CD4-positive, alpha-beta T cell (primary cell): Measurements from ENCODE around the gene LSAMP. TPM values are rescaled to one million over a fixed set of nuclear protein-coding genes. Genes with fewer than 3 reads are reported as not detected.

ENCODE experiments used
- ATAC-seq: fragments of 200-7000 bp; cut with Tn5 transposase; one replicate; pipeline ENCODE4 v1.10.0; 2022; ENCODE audit warnings: mild to moderate bottlenecking; ENCODE audit not compliant: poor library complexity
- CTCF ChIA-PET: fragments of 350-600 bp; sonication (Branson Sonifier 250); formaldehyde crosslinking; loops from one replicate; lab custom pipeline; 2021; ENCODE audit warnings: antibody characterized with exemption, inconsistent platforms; lab: Charles Lee
- POLR2A ChIA-PET: fragments of 350-600 bp; sonication (Branson Sonifier 250); formaldehyde crosslinking; loops from one replicate; lab custom pipeline; 2021; ENCODE audit warnings: antibody characterized with exemption, inconsistent platforms; lab: Charles Lee
- DNase-seq, 14 experiments: peaks; one replicate each; pipeline ENCODE4 v3.0.0-alpha.2; 2013 to 2020; ENCODE audit warnings: mixed read lengths in 2 of 14
- H3K27ac ChIP-seq, 2 donors: one replicate each; pipeline versions ENCODE4 v1.5.1 to v1.7.0; 2013; ENCODE audit warnings: low read length in 2 of 2, low read depth in 1 of 2, mild to moderate bottlenecking in 1 of 2
- H3K27me3 ChIP-seq, 2 experiments: 1 replicate in 1 of 2; 2 replicates in 1 of 2; pipeline versions ENCODE4 v1.6.1 to v1.7.0; 2013; ENCODE audit warnings: low read length in 2 of 2, control low read depth in 1 of 2, mild to moderate bottlenecking in 1 of 2, moderate library complexity in 1 of 2; ENCODE audit not compliant: insufficient read depth in 2 of 2, control insufficient read depth in 1 of 2
- H3K36me3 ChIP-seq: one replicate; pipeline ENCODE4 v1.6.1; 2013; ENCODE audit warnings: low read length, control low read depth; ENCODE audit not compliant: insufficient read depth
- H3K4me1 ChIP-seq: one replicate; pipeline ENCODE4 v1.6.1; 2013; ENCODE audit warnings: low read length, control low read depth; ENCODE audit not compliant: insufficient read depth
- H3K4me3 ChIP-seq: one replicate; pipeline ENCODE4 v1.5.1; 2013; ENCODE audit warnings: mild to moderate bottlenecking, low read length, moderate library complexity
- H3K9me3 ChIP-seq, 2 experiments: 1 replicate in 1 of 2; 2 replicates in 1 of 2; pipeline versions ENCODE4 v1.6.1 to v1.7.0; 2013; ENCODE audit warnings: low read length in 2 of 2, mild to moderate bottlenecking in 2 of 2, control low read depth in 1 of 2, moderate library complexity in 1 of 2; ENCODE audit not compliant: control insufficient read depth in 1 of 2, insufficient read depth in 1 of 2
- H3K27ac Mint-ChIP-seq: one replicate; pipeline ENCODE4 v1.8.0; 2020; ENCODE audit warnings: mixed read lengths
- H3K27me3 Mint-ChIP-seq: one replicate; pipeline ENCODE4 v1.8.0; 2021; ENCODE audit warnings: mixed read lengths
- H3K36me3 Mint-ChIP-seq: one replicate; pipeline ENCODE4 v1.8.0; 2021; ENCODE audit warnings: low read depth, mixed read lengths
- H3K4me1 Mint-ChIP-seq: one replicate; pipeline ENCODE4 v1.8.0; 2021; ENCODE audit warnings: low read depth, mixed read lengths
- H3K4me3 Mint-ChIP-seq: one replicate; pipeline ENCODE4 v1.8.0; 2020; ENCODE audit warnings: mild to moderate bottlenecking, mixed read lengths
- H3K9me3 Mint-ChIP-seq: one replicate; pipeline ENCODE4 v1.8.0; 2020; ENCODE audit warnings: mixed read lengths
- intact Hi-C, 2 experiments: fragments of 100-400 bp; cut with DNase I in 1 of 2; cut with micrococcal nuclease in 1 of 2; formaldehyde crosslinking; loops; one replicate each; pipeline versions ENCODE4 v1.15.1 to v1.9.0; 2023 to 2025; cut with DNase I, micrococcal nuclease
- total RNA-seq, 174 experiments: library from RNA in 2 of 174; stranded (reverse) in 2 of 174; gene quantifications; one replicate each; pipeline ENCODE4 v1.2.3 and lab custom pipeline; 2021 to 2026
- TF ChIP-seq, protein P1 (sequence below): fragments of 200-600 bp; IDR thresholded peaks from one replicate; pipeline ENCODE4 v1.8.0; 2022; ENCODE audit warnings: antibody characterized with exemption, mild to moderate bottlenecking

Gene LSAMP
- total RNA-seq, 2 experiments from 2014 or later, result not detected

DNA sequence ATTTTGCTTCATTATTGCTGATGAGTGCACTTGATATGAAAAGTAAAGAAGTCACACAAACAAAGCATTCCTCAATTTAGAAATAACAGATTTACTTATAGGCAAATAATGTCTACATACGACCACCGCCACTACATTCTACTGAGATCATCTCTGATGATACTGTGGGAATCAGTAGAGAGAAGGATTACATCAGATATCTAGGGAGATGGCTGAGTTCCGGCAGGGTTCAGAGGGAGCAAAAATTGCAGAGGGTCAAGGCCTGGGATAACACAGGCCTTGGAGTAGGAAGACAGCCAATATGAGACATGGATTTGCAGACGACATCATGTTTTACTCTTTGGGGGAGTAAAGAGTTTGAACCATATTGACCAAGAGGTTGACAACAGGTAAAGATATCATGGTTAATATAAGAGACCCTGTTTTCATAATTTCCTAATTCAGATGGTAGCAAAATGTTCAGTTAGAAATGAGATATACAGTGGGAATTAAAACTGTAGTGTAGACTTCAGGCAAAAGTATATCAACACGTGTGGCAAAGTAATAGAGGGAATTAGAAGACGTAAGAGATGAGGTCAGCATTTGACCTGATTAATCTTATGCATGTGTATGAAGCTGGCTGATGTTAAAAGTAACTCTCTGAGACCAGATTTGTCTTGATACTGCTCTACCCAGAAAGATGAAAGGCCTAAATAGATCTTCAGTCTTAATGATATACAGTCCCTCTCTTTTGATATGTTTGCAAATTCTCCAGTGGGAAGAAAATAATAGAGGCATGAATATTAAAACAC is 15.6 kb downstream of the LSAMP start:
- Mint-ChIP-seq H3K27me3 (no peaks in the 10 kb centered on the region), H3K4me1 (no peaks in the 10 kb centered on the region), H3K4me3 (no peak overlapping the region), H3K27ac (no peak overlapping the region), H3K36me3 (no peaks in the 10 kb centered on the region), H3K9me3 (peaks cover 6% of the 10 kb centered on the region)
- peaks cover 0 to 11% of the 10 kb centered on the region in 2 experiments for H3K9me3 ChIP-seq
- ATAC-seq (no peak), DNase-seq (no peak)
- H3K4me1 ChIP-seq, result no peaks in the 10 kb centered on the region
- POLR2A ChIA-PET, result no interaction called here
- H3K27me3 ChIP-seq, result no peaks in the 10 kb centered on the region
- TF ChIP-seq, protein P1, sequence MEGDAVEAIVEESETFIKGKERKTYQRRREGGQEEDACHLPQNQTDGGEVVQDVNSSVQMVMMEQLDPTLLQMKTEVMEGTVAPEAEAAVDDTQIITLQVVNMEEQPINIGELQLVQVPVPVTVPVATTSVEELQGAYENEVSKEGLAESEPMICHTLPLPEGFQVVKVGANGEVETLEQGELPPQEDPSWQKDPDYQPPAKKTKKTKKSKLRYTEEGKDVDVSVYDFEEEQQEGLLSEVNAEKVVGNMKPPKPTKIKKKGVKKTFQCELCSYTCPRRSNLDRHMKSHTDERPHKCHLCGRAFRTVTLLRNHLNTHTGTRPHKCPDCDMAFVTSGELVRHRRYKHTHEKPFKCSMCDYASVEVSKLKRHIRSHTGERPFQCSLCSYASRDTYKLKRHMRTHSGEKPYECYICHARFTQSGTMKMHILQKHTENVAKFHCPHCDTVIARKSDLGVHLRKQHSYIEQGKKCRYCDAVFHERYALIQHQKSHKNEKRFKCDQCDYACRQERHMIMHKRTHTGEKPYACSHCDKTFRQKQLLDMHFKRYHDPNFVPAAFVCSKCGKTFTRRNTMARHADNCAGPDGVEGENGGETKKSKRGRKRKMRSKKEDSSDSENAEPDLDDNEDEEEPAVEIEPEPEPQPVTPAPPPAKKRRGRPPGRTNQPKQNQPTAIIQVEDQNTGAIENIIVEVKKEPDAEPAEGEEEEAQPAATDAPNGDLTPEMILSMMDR, result no peak
- H3K4me3 ChIP-seq, result no peak overlapping the region
- H3K27ac ChIP-seq, result no peak overlapping the region
- intact Hi-C loops, result no loop called here
- H3K36me3 ChIP-seq, result no peaks in the 10 kb centered on the region
- CTCF ChIA-PET, result no interaction called here

DNA sequence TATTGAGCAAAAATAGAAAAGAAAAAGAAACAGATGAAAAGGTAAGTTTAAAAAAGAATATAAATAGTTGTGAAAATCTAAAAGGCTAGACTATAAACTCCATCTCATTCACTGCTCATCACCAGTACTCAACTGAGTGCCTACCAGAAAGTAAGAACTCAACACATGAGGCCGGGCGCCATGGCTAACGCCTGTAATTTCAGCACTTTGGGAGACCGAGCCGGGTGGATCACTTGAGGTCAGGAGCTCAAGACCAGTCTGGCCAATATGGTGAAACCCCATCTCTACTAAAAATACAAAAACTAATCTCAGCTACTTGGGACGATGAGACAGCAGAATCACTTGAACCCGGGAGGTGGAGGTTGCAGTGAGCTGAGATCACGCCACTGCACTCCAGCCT is 19.3 kb downstream of the LSAMP start:
- Mint-ChIP-seq H3K9me3 (peaks cover 6% of the 10 kb centered on the region), H3K4me3 (no peak overlapping the region), H3K36me3 (no peaks in the 10 kb centered on the region), H3K27me3 (no peaks in the 10 kb centered on the region), H3K4me1 (no peaks in the 10 kb centered on the region), H3K27ac (no peak overlapping the region)
- ATAC-seq (no peak), DNase-seq (no peak)
- ChIA-PET CTCF (no interaction called here), POLR2A (no interaction called here)
- Histone ChIP-seq H3K9me3 (peaks cover 0 to 7% of the 10 kb centered on the region in 2 experiments), H3K27ac (no peak overlapping the region), H3K27me3 (no peaks in the 10 kb centered on the region), H3K36me3 (no peaks in the 10 kb centered on the region), H3K4me1 (no peaks in the 10 kb centered on the region), H3K4me3 (no peak overlapping the region)
- TF ChIP-seq, protein P1, result no peak
- intact Hi-C loops, result no loop called here

GRCh38 chr3:116425126-116425525 is 20.2 kb downstream of the LSAMP start:
- TF ChIP-seq, protein P1, result no peak
- Histone ChIP-seq H3K27me3 (no peaks in the 10 kb centered on the region), H3K9me3 (peaks cover 0 to 13% of the 10 kb centered on the region in 2 experiments), H3K27ac (no peak overlapping the region), H3K4me1 (no peaks in the 10 kb centered on the region), H3K4me3 (no peak overlapping the region), H3K36me3 (no peaks in the 10 kb centered on the region)
- intact Hi-C loops, result no loop called here
- DNase-seq (no peak), ATAC-seq (no peak)
- Mint-ChIP-seq H3K4me3 (no peak overlapping the region), H3K36me3 (no peaks in the 10 kb centered on the region), H3K4me1 (no peaks in the 10 kb centered on the region), H3K27ac (no peak overlapping the region), H3K27me3 (no peaks in the 10 kb centered on the region), H3K9me3 (peaks cover 6% of the 10 kb centered on the region)
- POLR2A ChIA-PET, result no interaction called here
- CTCF ChIA-PET, result no interaction called here
